K562 (cell line): ENCODE results near the gene COQ8B. TPM values are rescaled to one million over a fixed set of nuclear protein-coding genes. Genes with fewer than 3 reads are reported as not detected.

ENCODE experiments used
- ATAC-seq: fragments of 200-7000 bp; cut with Tn5 transposase; 3 replicates; pipeline ENCODE4 v1.9.1; 2020; ENCODE audit warnings: moderate library complexity
- BruUV-seq: library from RNA; stranded (reverse); fragments of 400-500 nt; replicated peaks from 2 replicates; lab custom pipeline; 2021; lab: Mats Ljungman, UMichigan
- CTCF ChIA-PET: fragments of 300-600 bp; formaldehyde crosslinking; extraction: SDS; loops from one replicate; lab custom pipeline; 2021; ENCODE audit warnings: low intra/inter-chr PET ratio; lab: Yijun Ruan, JAX
- POLR2A ChIA-PET: fragments of 300-600, 350-650 bp; sonication (Branson Sonifier 250); formaldehyde crosslinking; extraction: SDS; loops from one replicate; lab custom pipeline; 2021; ENCODE audit warnings: antibody characterized with exemption, inconsistent platforms; lab: Yijun Ruan, JAX
- DNase-seq, 4 experiments: peaks; one replicate each; pipeline versions ENCODE4 v3.0.0 to v3.0.0-alpha.2; 2011 to 2018; ENCODE audit warnings: low spot score in 3 of 4, mixed read lengths in 3 of 4; ENCODE audit errors: extremely low read depth in 1 of 4
- FAIRE-seq: peaks from 2 replicates; lab custom pipeline; 2011; peaks lifted over from hg19 to GRCh38; lab: Jason Lieb, UNC
- H2AFZ ChIP-seq: 2 replicates; pipeline ENCODE4 v1.6.0; 2011; ENCODE audit warnings: low read depth, low read length, control low read depth, inconsistent platforms
- H3K27ac ChIP-seq: fragments of 200-600 bp; 3 replicates; pipeline ENCODE4 v1.8.0; 2011; ENCODE audit warnings: low read depth, mild to moderate bottlenecking, control low read depth, inconsistent platforms, low read length, moderate library complexity, mixed read lengths; ENCODE audit errors: extremely low read depth
- H3K27me3 ChIP-seq, 2 experiments: fragments of 300-600 bp in 1 of 2; 2 replicates in 1 of 2; 3 replicates in 1 of 2; pipeline versions ENCODE4 v1.6.0 to v1.8.0; 2011; ENCODE audit warnings: inconsistent platforms in 2 of 2, low read length in 2 of 2, mild to moderate bottlenecking in 1 of 2, mixed read lengths in 1 of 2, moderate library complexity in 1 of 2; ENCODE audit not compliant: control insufficient read depth in 2 of 2, insufficient read depth in 2 of 2
- H3K36me3 ChIP-seq: fragments of 300-600 bp; 3 replicates; pipeline ENCODE4 v1.8.0; 2011; ENCODE audit warnings: mild to moderate bottlenecking, low read length, inconsistent platforms; ENCODE audit not compliant: control insufficient read depth, insufficient read depth
- H3K4me1 ChIP-seq, 2 experiments: fragments of 200-600 bp in 1 of 2; replicated peaks in 1 of 2; 2 replicates in 1 of 2; 3 replicates in 1 of 2; pipeline versions ENCODE4 v1.5.1 to v1.8.0; 2011; ENCODE audit warnings: inconsistent platforms in 2 of 2, low read length in 2 of 2, mild to moderate bottlenecking in 1 of 2, mixed read lengths in 1 of 2, moderate library complexity in 1 of 2; ENCODE audit not compliant: control insufficient read depth in 2 of 2, insufficient read depth in 2 of 2
- H3K4me2 ChIP-seq: 2 replicates; pipeline ENCODE4 v1.6.1; 2011; ENCODE audit warnings: low read length, control low read depth, inconsistent platforms, mixed read lengths; ENCODE audit not compliant: insufficient read depth
- H3K4me3 ChIP-seq: fragments of 200-600 bp; sonication (generic), shearing (Covaris generic); 2 replicates; pipeline ENCODE4 v1.5.1; 2016; ENCODE audit warnings: control low read depth, inconsistent platforms
- H3K79me2 ChIP-seq: fragments of 200-600 bp; 3 replicates; pipeline ENCODE4 v1.8.0; 2011; ENCODE audit warnings: low read length, inconsistent platforms; ENCODE audit not compliant: control insufficient read depth, insufficient read depth
- H3K9ac ChIP-seq, 2 experiments: 2 replicates each; pipeline versions ENCODE4 v1.6.0 to v1.6.1; 2011; ENCODE audit warnings: low read depth in 2 of 2, low read length in 2 of 2, control low read depth in 1 of 2, inconsistent platforms in 1 of 2, mild to moderate bottlenecking in 1 of 2, mixed read lengths in 1 of 2; ENCODE audit not compliant: insufficient read depth in 1 of 2
- H3K9me1 ChIP-seq: one replicate; pipeline ENCODE4 v1.6.0; 2011; ENCODE audit warnings: inconsistent platforms, mild to moderate bottlenecking, low read length, moderate library complexity; ENCODE audit not compliant: control insufficient read depth, insufficient read depth
- H3K9me3 ChIP-seq: replicated peaks from 2 replicates; pipeline ENCODE4 v1.5.1; 2011; ENCODE audit warnings: low read depth, low read length, inconsistent platforms; ENCODE audit not compliant: control insufficient read depth, insufficient read depth
- H4K20me1 ChIP-seq: replicated peaks from 2 replicates; pipeline ENCODE4 v1.6.1; 2011; ENCODE audit warnings: low read length, inconsistent platforms, mixed read lengths; ENCODE audit not compliant: control insufficient read depth, insufficient read depth
- FOXK1 ChIP-seq: sonication (generic); formaldehyde crosslinking; IDR thresholded peaks from 2 replicates; pipeline ENCODE4 v1.8.0; 2022; ENCODE audit warnings: missing genetic modification reagents, mild to moderate bottlenecking, borderline replicate concordance
- GTF2E2 ChIP-seq: fragments of 200-800 bp; sonication (Bioruptor generic); IDR thresholded peaks from 2 replicates; pipeline ENCODE4 v1.6.1; 2016; ENCODE audit warnings: missing genetic modification characterization, missing compliant biosample characterization
- LEF1 ChIP-seq: fragments of 450-650 bp; IDR thresholded peaks from 2 replicates; pipeline ENCODE4 v1.6.1; 2016; ENCODE audit warnings: mild to moderate bottlenecking
- PKNOX1 ChIP-seq: fragments of 450-650 bp; IDR thresholded peaks from 2 replicates; pipeline ENCODE4 v1.6.1; 2016
- POLR2AphosphoS2 ChIP-seq: IDR thresholded peaks from 2 replicates; pipeline ENCODE4 v1.6.1; 2012; ENCODE audit warnings: low read length, improper control_type of control experiment
- SMC3 ChIP-seq: conservative IDR thresholded peaks from 2 replicates; pipeline ENCODE4 v1.6.1; 2011; ENCODE audit warnings: low read depth, low read length, improper control_type of control experiment; ENCODE audit not compliant: insufficient read depth
- TAF1 ChIP-seq: IDR thresholded peaks from 2 replicates; pipeline ENCODE4 v1.6.1; 2011; ENCODE audit warnings: mild to moderate bottlenecking, low read length, moderate library complexity; ENCODE audit not compliant: insufficient read depth, control insufficient read depth, severe bottlenecking; ENCODE audit errors: extremely low read depth
- U2AF2 ChIP-seq: fragments of 200-400 bp; formaldehyde crosslinking; optimal IDR thresholded peaks from 2 replicates; pipeline ENCODE3; 2017; ENCODE audit warnings: low read depth, mild to moderate bottlenecking, low read length
- WHSC1 ChIP-seq: IDR thresholded peaks from one replicate; pipeline ENCODE4 v1.6.1; 2012; ENCODE audit warnings: low read length, control low read depth, inconsistent platforms
- ZFP36 ChIP-seq: fragments of 150-350 bp; IDR thresholded peaks from 2 replicates; pipeline ENCODE4 v1.6.1; 2018; ENCODE audit warnings: low read length, low read depth; ENCODE audit not compliant: partially characterized antibody
- ZNF311 ChIP-seq: fragments of 250-450 bp; sonication (Bioruptor Pico); IDR thresholded peaks from 2 replicates; pipeline ENCODE4 v1.4.0; 2020; ENCODE audit warnings: mild to moderate bottlenecking, moderate library complexity
- ZNF785 ChIP-seq: fragments of 250-450 bp; sonication (Bioruptor Pico); IDR thresholded peaks from 2 replicates; pipeline ENCODE4 v1.4.0; 2020; ENCODE audit warnings: mild to moderate bottlenecking
- WGBS: fragments of 100-300 bp; shearing (Covaris generic); methylation state at CpG from one replicate; pipeline ENCODE4 v1.1.6; 2016; ENCODE audit warnings: low coverage, mixed read lengths; ENCODE audit not compliant: insufficient coverage; ENCODE audit errors: missing lambda C conversion rate; 5-methylcytosine and 5-hydroxymethylcytosine counted together
- in situ Hi-C: fragments of 300-500 bp; cut with MboI; formaldehyde crosslinking; loops from 4 replicates; pipeline ENCODE4 v1.15.0; 2018; ENCODE audit warnings: inconsistent platforms, mixed read lengths
- intact Hi-C: fragments of 100-400 bp; cut with micrococcal nuclease; formaldehyde crosslinking; loops from 2 replicates; pipeline ENCODE4 v1.14.2; 2022
- polyA plus RNA-seq, 8 experiments: library from polyadenylated mRNA; depleted of rRNA in 4 of 8; stranded (reverse) in 5 of 8; unstranded in 3 of 8; fragments of >200 nt; fragmentation: Nextera tagmentation in 2 of 8; fragmentation: Illumina TruSeq in 1 of 8; extraction: Ambion mirVana in 2 of 8; extraction: Trizol in 1 of 8; gene quantifications; 2 replicates each; pipeline versions ENCODE4 v1.2.1 to v1.2.3, GENCODE V29; 2011 to 2014; ENCODE audit warnings: inconsistent platforms in 1 of 8, missing spikeins in 1 of 8
- total RNA-seq, 7 experiments: library from RNA; depleted of rRNA in 6 of 7; stranded (reverse); fragments of >200 nt in 6 of 7; fragmentation: Illumina TruSeq in 2 of 7; extraction: Trizol in 2 of 7; gene quantifications; 2 replicates each; pipeline versions ENCODE4 v1.2.1 to v1.2.3, GENCODE V29; 2011 to 2021; ENCODE audit warnings: low replicate concordance in 1 of 7
- TF ChIP-seq, protein P1 (sequence below), 2 experiments: fragments of 450-650 bp in 1 of 2; sonication (generic) in 1 of 2; formaldehyde crosslinking in 1 of 2; IDR thresholded peaks in 1 of 2; conservative IDR thresholded peaks in 1 of 2; 2 replicates each; pipeline versions ENCODE4 v1.6.1 to v1.8.1; 2016 to 2023; ENCODE audit warnings: mild to moderate bottlenecking in 2 of 2, moderate library complexity in 2 of 2, inconsistent platforms in 1 of 2, missing genetic modification reagents in 1 of 2

COQ8B gene
- total and polyA plus RNA-seq, 9 of the 15 experiments (the other 6 are each of a cell fraction or from before 2014, with no cell fraction given), result 0.41 to 32.3 (median 12.9) TPM

- Histone ChIP-seq H3K9me3 (no peaks in the 10 kb centered on the region), H3K4me2 (peak overlapping the region; percentile 93), H3K9ac (peak overlapping the region; percentile 79 to 90; a peak in 3 of 4 replicates), H3K79me2 (peaks cover 52% of the 10 kb centered on the region), H3K27ac (peak overlapping the region; percentile 80), H3K9me1 (no peaks in the 10 kb centered on the region), H4K20me1 (no peaks in the 10 kb centered on the region), H3K4me3 (peak overlapping the region; percentile 62), H3K4me1 (peaks cover 21 to 55% of the 10 kb centered on the region in 2 experiments), H2AFZ (peak overlapping the region; percentile 78), H3K27me3 (no peaks in the 10 kb centered on the region), H3K36me3 (peaks cover 11% of the 10 kb centered on the region; the same call in 2 of the 3 replicates)
- no peak for ATAC-seq
- no TSS peak for BruUV-seq
- ChIA-PET CTCF (no interaction called here), POLR2A (interaction anchor here (0.5 to 1.4 kb wide), 3 partner anchors 33 to 80 kb away, joined by 4 to 8 read pairs (median 5); partner anchors contain the start of genes ACTMAP and SNRPA)
- intact Hi-C loops, result loop anchor here (2.0 kb wide), 1 partner anchor 35 kb away; the partner anchor contains the start of genes ACTMAP and SNRPA
- FAIRE-seq, result peak; percentile 82
- in situ Hi-C loops, result no loop called here
- DNase-seq, result peak; percentile 54 to 79 (median 54)
- WGBS, result 1% methylated on average over 8 of the region's 8 CpGs
- TF ChIP-seq FOXK1 (CRISPR knock-in tag) (no peak), WHSC1 (no peak), GTF2E2 (no peak), TAF1 (peak; percentile 33), POLR2AphosphoS2 (no peak), LEF1 (no peak), SMC3 (no peak), ZNF785 (CRISPR knock-in tag) (no peak), ZNF311 (CRISPR knock-in tag) (no peak), PKNOX1 (0 out of 2 replicates have a peak, but pooled peaks have one; percentile 2), U2AF2 (no peak), ZFP36 (peak; percentile 52)
- TF ChIP-seq, protein P1, sequence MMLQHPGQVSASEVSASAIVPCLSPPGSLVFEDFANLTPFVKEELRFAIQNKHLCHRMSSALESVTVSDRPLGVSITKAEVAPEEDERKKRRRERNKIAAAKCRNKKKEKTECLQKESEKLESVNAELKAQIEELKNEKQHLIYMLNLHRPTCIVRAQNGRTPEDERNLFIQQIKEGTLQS (IDR thresholded peaks at IDR 0.05), result peak; percentile 86
- TF ChIP-seq, protein P1 (CRISPR knock-in tag; conservative IDR thresholded peaks at IDR 0.05), result no peak
Observed at GRCh38 chr19:40716031-40716481, 630 bp downstream of the COQ8B start.
